Measurements from ENCODE around the gene LPAR5. TPM values are rescaled to one million over a fixed set of nuclear protein-coding genes. Genes with fewer than 3 reads are reported as not detected.

The LPAR5 gene
- total RNA-seq, 2 experiments from 2014 or later: 1.7 to 2.2 TPM

DNA sequence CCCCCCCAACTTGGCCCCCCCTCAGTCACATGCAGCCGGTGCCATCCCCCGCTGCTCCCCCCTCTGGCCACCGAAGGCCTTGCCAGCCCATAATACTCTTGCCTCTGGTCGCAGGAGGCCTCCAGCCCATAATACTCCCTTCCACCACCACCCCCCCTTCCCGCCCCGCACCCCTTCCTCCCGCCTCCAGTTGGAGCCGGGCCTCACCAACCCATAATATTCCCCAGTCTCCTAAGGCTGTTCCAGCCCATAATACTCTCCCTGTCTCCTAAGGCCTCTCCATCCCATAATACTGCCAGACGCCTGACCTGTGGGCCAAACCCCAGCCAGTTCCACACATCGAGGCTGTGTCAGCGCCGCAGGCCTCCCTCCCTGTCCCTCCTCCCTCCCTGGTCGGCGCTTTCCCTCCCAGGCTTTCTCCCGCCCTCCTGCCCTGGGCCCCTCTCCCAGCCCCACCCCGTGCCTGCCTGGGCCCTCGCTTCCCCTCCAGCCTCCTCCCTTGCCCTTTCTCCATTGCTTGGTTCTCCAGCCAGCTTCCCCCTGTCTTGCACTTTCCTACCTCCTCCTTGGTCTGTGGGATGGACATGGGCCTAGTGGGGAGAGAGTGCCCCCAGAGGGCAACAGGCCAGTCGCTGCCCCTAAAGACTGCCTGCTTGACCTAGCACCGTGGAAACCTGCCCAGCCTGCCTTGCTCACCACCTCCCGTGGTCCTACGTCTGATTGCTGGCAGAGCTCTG lies 21.8 kb downstream of the LPAR5 start:
- intact Hi-C loops (cut with micrococcal nuclease): no loop called here
- CTCF ChIA-PET: interaction anchor here (1.0 to 1.6 kb wide), 5 partner anchors 10 to 221 kb away, joined by 3 to 4 read pairs (median 4); no protein-coding TSS in a partner anchor
- DNase-seq: peak; percentile 32
- no peaks in the 10 kb centered on the region for H3K27me3 Mint-ChIP-seq (ENCODE audit: low read depth)
- no peaks in the 10 kb centered on the region for H3K9me3 Mint-ChIP-seq
- no peaks in the 10 kb centered on the region for H3K36me3 Mint-ChIP-seq (ENCODE audit: low read depth)
- no peak overlapping the region for H3K27ac Mint-ChIP-seq
- H3K4me3 Mint-ChIP-seq: no peak overlapping the region
- peaks cover 39% of the 10 kb centered on the region for H3K4me1 Mint-ChIP-seq (ENCODE audit: low read depth)

DNA sequence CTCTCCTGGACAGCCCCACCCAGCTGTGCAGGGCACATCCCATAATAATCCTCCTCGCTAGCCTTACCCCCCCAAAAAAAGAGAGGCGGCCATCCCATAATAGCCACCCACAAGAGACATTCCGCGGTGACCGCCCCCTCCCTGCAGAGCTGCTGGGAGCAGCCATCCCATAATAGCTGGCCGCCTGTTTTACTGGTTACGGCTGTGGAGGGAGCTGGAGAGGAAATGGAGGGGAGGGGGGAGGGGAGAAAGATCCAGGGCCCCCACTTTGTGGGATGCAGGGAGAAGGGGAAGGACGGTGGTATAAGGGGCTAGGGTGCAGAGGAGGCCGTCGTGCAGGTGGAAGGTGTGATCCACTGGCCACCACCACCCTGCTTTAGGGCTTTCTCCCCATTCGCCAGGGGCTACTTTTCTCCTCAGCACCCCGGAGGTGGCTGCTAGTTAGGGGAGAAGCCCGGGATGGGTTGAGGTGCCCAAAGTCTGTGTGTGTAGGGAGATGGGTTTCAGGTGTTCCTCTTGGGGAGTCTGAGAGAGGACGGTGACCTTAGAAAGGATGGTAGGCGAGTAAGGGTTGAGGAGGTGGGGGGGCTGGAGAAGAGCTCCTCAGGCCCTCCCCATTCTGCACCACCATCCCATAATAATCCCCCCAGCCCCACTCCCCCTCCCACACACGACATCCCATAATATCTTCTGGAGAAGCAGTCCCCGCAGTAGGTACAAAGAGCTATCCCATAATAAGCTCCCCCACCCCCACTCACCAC lies 22.6 kb downstream of the LPAR5 start:
- H3K4me3 Mint-ChIP-seq: no peak overlapping the region
- H3K9me3 Mint-ChIP-seq: no peaks in the 10 kb centered on the region
- peaks cover 39% of the 10 kb centered on the region for H3K4me1 Mint-ChIP-seq (ENCODE audit: low read depth)
- no peaks in the 10 kb centered on the region for H3K36me3 Mint-ChIP-seq (ENCODE audit: low read depth)
- peak overlapping the region; percentile 54 for H3K27ac Mint-ChIP-seq
- intact Hi-C loops (cut with micrococcal nuclease): no loop called here
- peak; percentile 38 for DNase-seq
- CTCF ChIA-PET: interaction anchor here (0.6 to 1.6 kb wide), 9 partner anchors 8 to 221 kb away, joined by 3 to 11 read pairs (median 3); no protein-coding TSS in a partner anchor
- no peaks in the 10 kb centered on the region for H3K27me3 Mint-ChIP-seq (ENCODE audit: low read depth)

DNA sequence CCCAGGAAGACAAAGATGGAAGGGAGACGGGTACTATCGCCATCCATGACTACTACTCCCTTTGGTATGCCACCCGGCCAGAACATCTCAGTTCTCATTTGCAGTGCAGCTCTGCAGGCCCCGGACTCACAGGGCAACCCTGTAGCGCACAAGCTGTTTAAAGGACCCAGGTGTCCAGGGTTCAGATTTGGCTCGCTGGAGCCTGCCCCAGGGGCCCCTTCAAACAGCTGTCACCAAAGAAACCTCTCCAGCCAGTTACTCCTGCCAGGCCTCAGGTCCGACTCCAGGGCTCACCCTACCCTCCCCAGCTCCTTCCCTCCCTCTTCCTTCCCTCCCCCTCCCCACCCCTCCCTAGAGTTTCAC lies 23.1 kb downstream of the LPAR5 start:
- Mint-ChIP-seq H3K4me3 (no peak overlapping the region), H3K4me1 (ENCODE audit: low read depth) (peaks cover 39% of the 10 kb centered on the region), H3K36me3 (ENCODE audit: low read depth) (no peaks in the 10 kb centered on the region), H3K27me3 (ENCODE audit: low read depth) (no peaks in the 10 kb centered on the region), H3K27ac (peak overlapping the region; percentile 54), H3K9me3 (no peaks in the 10 kb centered on the region)
- intact Hi-C loops (cut with micrococcal nuclease): no loop called here
- CTCF ChIA-PET: interaction anchor here (0.6 to 1.6 kb wide), 6 partner anchors 9 to 171 kb away, joined by 3 to 11 read pairs (median 5); no protein-coding TSS in a partner anchor
- no peak for DNase-seq

DNA sequence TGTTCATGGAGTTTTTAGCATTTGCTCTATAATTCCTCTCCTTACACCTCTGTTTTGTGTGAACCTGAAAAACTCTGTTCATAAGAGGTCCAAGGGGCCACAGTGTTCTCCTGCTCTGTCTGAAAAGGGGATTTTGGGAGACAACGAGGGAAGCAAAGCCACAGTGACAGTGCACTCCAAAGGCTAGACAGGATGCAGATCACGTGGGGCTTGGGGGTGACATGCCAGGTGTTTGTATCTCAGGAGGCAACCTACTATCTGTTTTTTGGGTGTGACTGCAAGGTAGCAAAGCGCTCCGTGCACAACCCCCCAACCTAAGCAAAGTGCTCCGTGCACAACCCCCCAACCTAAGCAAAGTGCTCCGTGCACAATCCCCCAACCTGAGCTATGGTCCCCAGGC lies 23.5 kb downstream of the LPAR5 start:
- no peak overlapping the region for H3K4me3 Mint-ChIP-seq
- no peaks in the 10 kb centered on the region for H3K27me3 Mint-ChIP-seq (ENCODE audit: low read depth)
- H3K27ac Mint-ChIP-seq: peak overlapping the region; percentile 50
- peaks cover 39% of the 10 kb centered on the region for H3K4me1 Mint-ChIP-seq (ENCODE audit: low read depth)
- intact Hi-C loops (cut with micrococcal nuclease): no loop called here
- no peaks in the 10 kb centered on the region for H3K9me3 Mint-ChIP-seq
- DNase-seq: peak; percentile 75
- CTCF ChIA-PET: interaction anchor here (0.8 to 1.6 kb wide), 3 partner anchors 9 to 72 kb away, joined by 3 to 11 read pairs (median 7); no protein-coding TSS in a partner anchor
- H3K36me3 Mint-ChIP-seq (ENCODE audit: low read depth): no peaks in the 10 kb centered on the region

DNA sequence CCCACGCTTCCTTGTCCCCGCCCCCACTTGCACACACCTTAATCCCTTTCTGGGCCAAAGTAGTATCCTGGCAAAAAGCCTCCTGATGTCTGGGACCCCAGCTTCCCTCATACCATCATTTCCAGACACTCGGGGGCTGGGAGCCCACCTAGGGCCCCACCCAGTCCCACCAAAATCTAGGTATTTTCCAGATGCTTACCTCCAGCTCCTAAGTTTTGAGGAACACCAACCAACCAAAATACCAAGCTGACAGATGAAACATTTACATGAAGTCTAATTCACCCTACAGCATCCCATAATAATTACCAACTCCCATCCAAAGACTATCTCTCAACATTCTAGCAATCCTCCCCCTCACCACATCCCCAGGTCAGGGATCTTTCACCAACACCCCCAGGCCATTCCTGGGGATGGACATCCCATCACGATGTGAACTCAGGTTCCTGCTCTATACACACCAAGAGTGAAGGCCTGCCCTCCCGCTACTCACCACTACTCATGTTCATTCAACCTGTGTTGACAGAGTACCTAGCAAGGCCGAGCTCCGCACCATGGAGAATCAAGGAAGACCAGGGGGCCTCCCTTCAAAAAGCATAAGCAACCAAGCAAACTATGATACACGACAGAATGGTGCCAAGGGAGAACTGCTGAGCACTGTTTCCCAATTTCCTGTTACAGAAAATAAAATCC lies 27.0 kb downstream of the LPAR5 start:
- Mint-ChIP-seq H3K27me3 (ENCODE audit: low read depth) (no peaks in the 10 kb centered on the region), H3K4me1 (ENCODE audit: low read depth) (peaks cover 52% of the 10 kb centered on the region)
- CTCF ChIA-PET: interaction anchor here (0.6 to 1.1 kb wide), 2 partner anchors 23 to 38 kb away, joined by 4 to 5 read pairs; no protein-coding TSS in a partner anchor

DNA sequence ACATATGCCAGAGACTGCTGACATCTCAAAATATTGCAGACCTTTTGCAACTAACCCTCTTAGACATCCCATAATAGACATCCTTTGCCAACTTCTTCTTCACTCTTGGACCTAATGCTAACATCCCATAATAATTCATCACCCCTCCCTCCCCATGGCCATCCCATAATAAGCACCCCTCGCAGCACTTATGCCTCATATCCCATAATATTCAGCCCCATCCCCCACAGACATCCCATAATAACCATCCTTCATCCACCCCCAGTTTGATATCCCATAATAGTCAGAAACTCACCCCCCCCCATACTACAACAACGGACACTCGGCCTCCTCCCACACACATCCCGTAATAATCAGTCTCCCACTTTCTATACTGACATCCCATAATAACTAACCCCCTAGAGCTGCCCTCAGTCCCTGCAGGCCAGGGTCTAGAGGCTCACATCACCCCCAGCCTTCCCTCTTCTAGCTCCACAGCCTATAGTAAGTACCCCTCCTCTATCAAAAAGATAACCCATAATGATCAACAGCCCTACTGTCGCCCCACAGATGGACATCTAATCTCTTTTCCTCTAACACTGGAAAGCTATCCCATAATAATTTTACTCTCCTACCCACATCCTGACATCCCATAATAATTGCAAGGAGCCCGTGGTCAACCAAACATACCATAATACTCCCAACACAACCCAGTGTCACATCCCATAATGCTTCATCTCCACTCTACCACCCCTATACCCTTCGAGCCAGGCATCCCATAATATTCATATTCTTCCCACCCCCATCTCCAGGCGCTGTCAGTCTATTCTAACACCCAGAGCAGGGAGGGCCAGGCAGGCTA lies 27.8 kb downstream of the LPAR5 start:
- intact Hi-C loops (cut with micrococcal nuclease): loop anchor here (1.0 to 5.0 kb wide), 13 partner anchors 19 to 271 kb away; partner anchors contain the start of genes ING4, NCAPD2, USP5 and ZNF384
- H3K36me3 Mint-ChIP-seq (ENCODE audit: low read depth): peaks cover 26% of the 10 kb centered on the region
- CTCF ChIA-PET: interaction anchor here (0.6 to 1.1 kb wide), 2 partner anchors 24 to 37 kb away, joined by 4 to 5 read pairs; no protein-coding TSS in a partner anchor
- no peak overlapping the region for H3K27ac Mint-ChIP-seq
- H3K4me1 Mint-ChIP-seq (ENCODE audit: low read depth): peaks cover 55% of the 10 kb centered on the region
- peak; percentile 79 for DNase-seq
- H3K27me3 Mint-ChIP-seq (ENCODE audit: low read depth): no peaks in the 10 kb centered on the region
- H3K4me3 Mint-ChIP-seq: no peak overlapping the region
- no peaks in the 10 kb centered on the region for H3K9me3 Mint-ChIP-seq

More for the DNA sequence above, 27.0 kb downstream of the LPAR5 start:
- Mint-ChIP-seq H3K9me3 (no peaks in the 10 kb centered on the region), H3K27ac (no peak overlapping the region), H3K36me3 (ENCODE audit: low read depth) (peaks cover 19% of the 10 kb centered on the region), H3K4me3 (no peak overlapping the region)
- intact Hi-C loops (cut with micrococcal nuclease): loop anchor here (1.0 to 5.0 kb wide), 6 partner anchors 19 to 271 kb away; no protein-coding TSS in a partner anchor
- DNase-seq: peak; percentile 46

DNA sequence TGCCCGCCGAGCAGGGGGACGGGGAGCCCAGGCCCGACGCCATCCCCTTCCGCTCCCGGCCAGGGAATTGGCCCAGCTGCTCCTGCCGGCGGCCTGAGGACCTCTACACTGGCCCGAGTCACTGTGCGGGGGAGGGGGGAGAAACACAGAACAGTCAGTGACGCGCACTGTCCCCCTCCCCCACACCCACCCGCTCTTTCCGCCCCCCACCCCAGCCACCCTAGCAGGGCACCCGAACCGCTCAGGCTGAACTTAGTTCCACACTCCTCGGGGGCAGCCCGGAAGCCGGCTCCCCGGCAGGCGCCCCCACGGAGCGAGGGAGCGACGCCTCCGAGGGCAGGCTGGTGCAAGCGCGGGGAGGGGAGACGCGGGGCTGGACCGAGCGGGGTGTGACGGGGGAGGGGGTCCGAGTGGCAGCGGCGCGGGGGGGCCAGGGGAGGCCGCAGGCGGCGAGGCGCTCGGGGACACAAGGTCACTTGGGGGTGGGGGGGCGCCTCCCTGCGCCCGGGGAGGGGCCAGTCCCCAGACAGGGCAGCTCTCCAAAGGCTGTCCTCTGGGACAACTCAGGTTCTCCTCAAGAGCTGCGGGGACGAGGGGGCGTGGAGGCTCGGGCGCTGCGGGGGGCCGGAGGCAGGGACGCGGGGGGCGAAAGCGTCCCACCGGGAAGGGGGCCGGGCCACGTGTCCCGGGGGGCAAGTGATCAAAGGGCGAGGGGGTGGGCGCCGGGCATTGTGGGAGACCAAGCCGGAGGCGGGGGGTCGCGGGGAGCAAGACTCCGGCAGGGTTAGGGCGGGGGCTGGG lies 29.2 kb downstream of the LPAR5 start:
- no peaks in the 10 kb centered on the region for H3K9me3 Mint-ChIP-seq
- H3K27ac Mint-ChIP-seq: peak overlapping the region; percentile 95
- no peak overlapping the region for H3K4me3 Mint-ChIP-seq
- H3K36me3 Mint-ChIP-seq (ENCODE audit: low read depth): peaks cover 37% of the 10 kb centered on the region
- H3K27me3 Mint-ChIP-seq (ENCODE audit: low read depth): no peaks in the 10 kb centered on the region
- H3K4me1 Mint-ChIP-seq (ENCODE audit: low read depth): peaks cover 54% of the 10 kb centered on the region
- CTCF ChIA-PET: interaction anchor here (0.5 to 1.3 kb wide), 2 partner anchors 36 to 78 kb away, joined by 3 to 4 read pairs; no protein-coding TSS in a partner anchor
- DNase-seq: no peak
- intact Hi-C loops (cut with micrococcal nuclease): loop anchor here (1.0 to 5.0 kb wide), 10 partner anchors 32 to 269 kb away; partner anchors contain the start of genes ING4, NCAPD2, USP5 and ZNF384

DNA sequence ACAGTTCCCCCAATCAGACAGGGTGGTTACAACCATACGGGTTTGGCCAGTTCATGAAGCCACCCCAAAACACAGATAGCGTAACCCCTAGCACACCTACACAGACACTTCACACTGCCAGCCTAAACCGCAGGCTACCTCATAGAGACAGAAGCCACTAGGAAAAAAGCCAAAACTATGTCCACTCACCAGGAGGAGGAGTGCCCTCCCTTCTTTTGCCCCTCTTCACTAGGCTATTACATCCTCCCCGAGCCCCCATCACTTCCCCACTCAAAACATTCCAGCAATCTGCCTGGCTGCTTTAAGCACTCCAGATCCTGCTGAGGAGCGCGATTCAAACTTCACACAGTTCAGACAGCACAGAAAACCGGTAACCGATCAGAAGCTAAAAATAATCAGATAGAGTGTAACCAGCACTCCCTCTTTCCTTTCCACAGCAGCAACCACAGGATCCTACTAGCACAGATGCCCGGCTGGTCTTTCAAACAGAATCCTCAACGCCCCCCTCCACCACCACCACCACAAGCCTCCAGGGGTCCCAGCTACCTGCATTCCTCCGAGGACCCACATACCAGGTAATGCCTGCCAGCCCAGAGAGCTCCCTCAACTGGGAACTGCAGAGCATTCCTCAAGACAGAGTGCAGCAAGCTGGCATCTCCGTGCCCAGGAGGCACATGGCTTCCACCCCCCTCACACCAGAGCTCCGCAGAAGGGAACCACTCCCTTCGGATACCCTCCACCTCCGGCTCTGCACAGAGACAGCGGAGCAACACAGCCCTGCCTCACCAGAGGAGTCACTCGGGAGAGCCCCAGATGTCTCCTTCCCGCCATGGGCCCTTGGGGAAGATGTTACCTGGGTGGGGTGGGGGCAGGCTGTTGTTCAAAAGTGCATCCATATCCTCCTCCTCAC lies 30.1 kb downstream of the LPAR5 start:
- H3K36me3 Mint-ChIP-seq (ENCODE audit: low read depth): peaks cover 45% of the 10 kb centered on the region

DNA sequence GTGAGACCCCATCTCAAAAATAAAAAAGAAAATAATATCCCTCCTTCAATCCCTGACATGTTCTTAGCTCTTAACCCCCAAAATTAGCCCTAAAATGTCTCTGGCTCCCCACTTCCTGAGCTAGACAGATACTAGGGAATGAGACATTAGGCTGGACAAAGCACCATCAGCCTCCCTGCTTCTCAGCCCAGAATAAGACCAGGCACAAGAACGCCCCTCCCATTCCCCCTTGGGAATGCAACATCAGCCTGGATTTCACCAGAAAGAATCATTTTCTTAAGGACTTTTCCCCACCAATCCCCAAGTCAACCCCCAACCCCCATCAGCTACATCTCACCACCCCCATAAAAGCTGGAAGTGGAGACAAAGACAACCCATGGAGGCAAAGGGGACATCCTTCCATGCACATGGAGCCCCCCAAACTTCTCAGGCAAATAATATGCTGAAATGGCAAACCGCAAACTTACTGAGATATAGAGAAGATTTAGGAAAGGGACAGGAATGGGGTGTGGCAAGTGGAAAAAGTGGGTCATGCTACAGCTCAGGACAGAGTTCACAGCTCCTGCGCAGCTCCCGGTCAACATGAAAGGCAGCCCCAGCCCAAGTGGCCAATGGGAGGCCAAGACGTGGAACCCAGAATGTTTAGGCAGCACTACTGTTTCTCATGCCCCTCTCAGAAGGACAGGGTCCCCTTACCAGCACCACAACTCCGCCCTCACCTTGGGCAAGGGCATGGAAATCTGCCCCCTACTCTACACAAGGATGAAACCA lies 31.3 kb downstream of the LPAR5 start:
- Mint-ChIP-seq H3K4me3 (no peak overlapping the region), H3K36me3 (ENCODE audit: low read depth) (peaks cover 57% of the 10 kb centered on the region), H3K27ac (peak overlapping the region; percentile 95), H3K4me1 (ENCODE audit: low read depth) (peaks cover 39% of the 10 kb centered on the region), H3K27me3 (ENCODE audit: low read depth) (no peaks in the 10 kb centered on the region), H3K9me3 (no peaks in the 10 kb centered on the region)
- intact Hi-C loops (cut with micrococcal nuclease): loop anchor here (5.0 kb wide), 3 partner anchors 177 to 267 kb away; no protein-coding TSS in a partner anchor
- CTCF ChIA-PET: interaction anchor here (0.6 to 1.7 kb wide), 7 partner anchors 16 to 230 kb away, joined by 3 to 8 read pairs (median 3); partner anchors contain the start of gene COPS7A
- no peak for DNase-seq

More for the DNA sequence above, 30.1 kb downstream of the LPAR5 start:
- no peaks in the 10 kb centered on the region for H3K9me3 Mint-ChIP-seq
- peak overlapping the region; percentile 95 for H3K27ac Mint-ChIP-seq
- intact Hi-C loops (cut with micrococcal nuclease): loop anchor here (2.0 to 5.0 kb wide), 5 partner anchors 31 to 268 kb away; no protein-coding TSS in a partner anchor
- CTCF ChIA-PET: interaction anchor here (0.5 to 1.3 kb wide), 4 partner anchors 35 to 246 kb away, joined by 3 to 4 read pairs (median 3); partner anchors contain the start of gene USP5
- H3K4me1 Mint-ChIP-seq (ENCODE audit: low read depth): peaks cover 46% of the 10 kb centered on the region
- H3K4me3 Mint-ChIP-seq: no peak overlapping the region
- no peaks in the 10 kb centered on the region for H3K27me3 Mint-ChIP-seq (ENCODE audit: low read depth)
- DNase-seq: peak; percentile 81
